Measurements from ENCODE around the gene ATRNL1.

Gene ATRNL1

DNA sequence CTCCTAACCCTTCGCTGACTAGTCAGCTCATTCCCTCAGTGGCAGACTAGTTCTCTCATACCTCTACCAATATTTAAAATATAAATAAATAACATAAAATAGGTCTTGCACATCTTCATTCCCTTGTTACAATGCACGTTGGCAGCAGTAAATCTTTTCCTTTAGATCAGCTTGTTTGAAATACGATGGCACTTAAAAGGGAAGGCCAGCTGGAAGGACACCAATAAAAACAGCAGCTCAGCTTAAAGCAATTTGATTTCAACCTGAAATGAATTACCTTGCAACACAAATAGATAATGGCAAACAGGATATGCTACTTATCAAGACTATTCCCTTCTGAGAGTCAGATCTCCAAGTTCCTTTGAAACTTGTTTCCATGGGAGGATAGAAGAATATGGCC, 858.1 kb downstream of the ATRNL1 start:
- DNase-seq (ENCODE audit: low spot score): no peak

DNA sequence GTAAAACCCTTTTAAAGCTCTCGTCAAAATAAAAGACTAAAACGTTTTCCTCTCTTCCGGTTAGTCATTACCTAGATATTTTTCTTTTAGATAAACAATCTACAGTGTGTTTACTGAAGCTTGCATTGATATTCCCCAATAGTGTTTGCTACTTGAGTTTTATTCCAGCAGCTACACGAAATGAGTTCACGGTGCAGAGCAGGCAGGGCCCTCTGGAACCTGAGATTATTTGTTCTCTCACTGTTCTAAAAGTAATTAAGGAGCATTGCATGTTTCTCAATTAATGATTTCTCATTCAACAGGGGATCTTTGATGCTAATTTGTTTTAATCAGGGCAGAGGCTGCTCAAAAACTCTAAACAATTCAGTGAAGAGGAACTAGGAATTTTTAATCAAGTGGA, 860.1 kb downstream of the ATRNL1 start:
- no peak for DNase-seq (ENCODE audit: low spot score)

DNA sequence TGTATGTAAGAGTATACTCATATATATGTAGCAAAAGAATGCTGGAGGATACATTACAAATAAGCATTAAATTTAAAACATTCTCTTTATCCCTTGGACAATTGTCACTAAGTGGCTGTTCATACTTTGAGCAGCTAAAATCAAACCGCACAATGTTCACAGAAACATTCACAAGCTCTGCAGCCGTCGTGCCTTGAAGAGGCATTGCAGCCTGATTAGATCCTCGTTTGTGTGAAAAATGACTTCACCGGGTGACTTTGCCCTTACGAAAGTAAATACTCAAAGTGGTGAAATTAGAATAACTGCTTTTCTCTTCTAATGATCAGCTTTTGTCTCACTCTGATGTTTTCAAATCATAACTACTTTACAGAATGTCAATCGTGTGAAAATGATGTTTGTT, 860.8 kb downstream of the ATRNL1 start:
- DNase-seq (ENCODE audit: low spot score): no peak

DNA sequence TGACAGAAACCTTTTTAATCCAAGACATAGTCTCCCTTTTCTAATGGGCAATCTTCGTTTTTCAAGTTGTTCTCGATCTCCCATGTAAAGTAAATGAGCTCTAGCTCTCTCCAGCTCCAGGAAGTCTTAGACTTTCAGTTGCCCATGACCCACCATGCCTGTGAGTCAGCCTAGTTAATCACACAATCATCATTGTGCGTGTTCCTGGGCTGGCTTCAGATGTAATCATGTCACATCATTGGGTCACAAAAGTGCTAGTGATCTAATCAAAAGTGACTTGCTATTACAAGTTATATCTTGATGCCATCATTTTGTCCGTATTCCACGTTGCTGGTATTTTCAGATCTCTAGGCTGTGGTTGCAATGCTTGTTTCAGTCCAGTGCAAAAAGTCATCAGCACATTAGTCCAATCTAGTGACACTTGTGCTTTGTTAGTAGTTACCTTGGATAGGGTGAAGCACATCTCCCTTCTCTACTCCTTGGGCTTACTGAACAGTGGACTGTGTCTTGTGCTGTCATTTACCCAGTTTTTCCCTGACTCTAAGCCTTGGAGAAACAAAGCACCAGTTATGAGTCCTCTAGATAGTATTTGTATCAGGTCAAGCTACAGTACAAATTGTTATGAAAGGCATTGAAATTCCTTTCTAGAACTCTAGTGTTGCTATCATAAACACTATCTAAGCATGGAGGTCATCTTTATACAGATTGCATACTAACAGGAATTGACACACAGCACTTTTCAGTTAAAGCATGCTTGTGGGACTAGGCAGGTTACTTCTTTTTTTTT, 863.3 kb downstream of the ATRNL1 start:
- no peak for DNase-seq (ENCODE audit: low spot score)

DNA sequence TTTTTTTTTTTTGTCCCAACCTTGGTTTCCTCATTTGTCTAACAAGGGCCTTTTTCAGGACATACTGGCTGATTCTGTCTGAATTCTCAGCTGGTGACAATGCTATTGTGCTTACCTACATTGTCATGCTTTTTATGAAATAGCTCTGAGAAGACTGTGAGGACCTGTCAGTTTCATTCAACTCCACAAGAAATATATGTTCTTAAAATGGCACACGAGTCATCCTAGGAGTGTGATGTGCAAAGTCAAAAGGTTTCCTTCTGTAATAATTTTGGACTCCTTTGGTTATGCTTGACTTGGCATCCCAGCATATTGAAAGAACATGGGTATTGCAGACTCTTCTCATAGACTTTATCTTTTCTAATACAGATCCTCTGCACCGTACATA, 863.8 kb downstream of the ATRNL1 start:
- no peak for DNase-seq (ENCODE audit: low spot score)

DNA sequence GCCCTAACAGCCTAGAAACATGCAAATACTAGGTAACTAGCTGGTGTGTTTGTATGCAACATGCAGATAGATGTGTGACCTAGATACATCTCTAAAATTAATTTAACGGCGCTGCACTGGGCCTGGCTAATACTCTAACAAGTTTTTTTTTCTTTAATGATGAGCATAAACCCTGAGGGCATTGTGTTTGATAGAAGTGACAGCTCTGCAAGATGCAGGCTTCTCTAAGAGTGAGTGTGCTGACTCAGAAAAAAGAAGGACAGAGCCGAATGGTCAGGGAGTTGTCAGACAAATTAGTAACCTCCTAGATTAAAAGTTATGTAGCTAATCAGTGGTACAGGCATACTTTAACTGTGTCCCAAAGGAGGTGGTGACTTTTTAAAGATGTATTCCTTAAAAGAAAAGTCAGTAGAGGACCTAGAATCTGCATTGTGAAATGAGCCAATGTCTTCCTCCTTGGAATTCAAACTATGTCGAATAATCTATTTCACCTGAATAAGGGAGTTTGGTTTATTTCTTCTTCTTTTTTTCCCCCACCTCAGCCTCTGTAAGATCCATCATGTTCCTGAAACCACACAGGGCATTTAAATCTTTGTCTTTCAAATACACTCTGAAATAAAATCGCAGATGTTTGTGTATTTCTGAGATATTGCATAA, 864.7 kb downstream of the ATRNL1 start:
- no peak for DNase-seq (ENCODE audit: low spot score)

DNA sequence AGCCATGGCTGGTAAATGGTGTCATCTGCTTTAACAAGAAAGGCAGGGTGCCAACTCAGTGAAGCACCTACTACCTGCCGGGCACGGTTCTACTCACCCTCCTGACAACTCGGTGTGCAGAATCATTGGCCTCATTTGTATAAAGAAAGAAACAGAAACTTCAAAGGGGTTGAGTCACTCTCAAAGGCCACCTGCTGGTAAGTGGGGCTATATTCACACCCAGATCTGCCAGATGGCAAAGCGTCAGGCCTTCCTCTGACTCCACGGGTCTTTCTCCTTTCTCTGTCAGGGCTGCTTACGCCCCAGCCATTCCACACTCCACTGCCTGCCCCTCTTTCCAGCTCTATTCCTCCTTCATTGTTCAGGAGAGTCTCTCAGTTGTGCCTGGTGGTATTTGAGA, 870.7 kb downstream of the ATRNL1 start:
- peak; percentile 6 for DNase-seq (ENCODE audit: low spot score)

DNA sequence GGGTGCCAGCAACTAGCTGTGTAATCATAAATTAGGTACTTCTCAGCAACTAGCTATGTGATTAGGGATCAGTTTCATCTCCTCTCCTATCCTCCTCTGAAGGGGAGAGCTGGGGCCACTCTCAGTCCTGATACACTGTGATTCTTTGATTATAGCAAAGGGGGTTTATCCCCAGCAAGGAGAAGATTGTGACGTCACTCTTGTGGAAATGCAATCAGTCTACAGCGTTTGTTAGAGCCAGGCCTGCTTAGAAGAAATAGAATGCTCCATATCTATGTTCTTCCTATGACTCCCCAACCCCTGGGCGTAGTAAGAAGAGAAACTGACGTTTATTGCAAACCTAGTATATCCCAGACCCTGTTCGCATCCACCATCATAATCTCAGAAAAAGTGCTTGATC, 871.7 kb downstream of the ATRNL1 start:
- no peak for DNase-seq (ENCODE audit: low spot score)

DNA sequence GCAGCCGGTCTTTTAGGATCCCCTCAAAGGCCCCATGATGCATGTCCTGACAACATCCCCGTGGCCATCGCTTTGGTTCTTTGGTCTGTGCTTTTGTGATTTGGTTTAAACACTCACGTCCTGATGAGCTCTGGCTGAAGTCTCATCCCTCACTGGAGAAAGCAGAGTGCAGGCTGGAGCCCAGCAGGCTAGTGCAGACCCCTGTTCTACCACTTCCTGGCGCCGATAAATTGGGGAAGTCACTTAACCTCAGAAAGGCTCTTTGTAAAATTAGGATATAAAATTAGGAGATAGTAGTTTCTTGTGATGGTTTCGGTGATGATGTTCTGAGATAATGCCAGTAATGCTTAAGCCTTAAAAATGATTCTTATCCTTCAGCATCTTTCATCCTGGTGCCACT, 872.2 kb downstream of the ATRNL1 start:
- DNase-seq (ENCODE audit: low spot score): no peak

DNA sequence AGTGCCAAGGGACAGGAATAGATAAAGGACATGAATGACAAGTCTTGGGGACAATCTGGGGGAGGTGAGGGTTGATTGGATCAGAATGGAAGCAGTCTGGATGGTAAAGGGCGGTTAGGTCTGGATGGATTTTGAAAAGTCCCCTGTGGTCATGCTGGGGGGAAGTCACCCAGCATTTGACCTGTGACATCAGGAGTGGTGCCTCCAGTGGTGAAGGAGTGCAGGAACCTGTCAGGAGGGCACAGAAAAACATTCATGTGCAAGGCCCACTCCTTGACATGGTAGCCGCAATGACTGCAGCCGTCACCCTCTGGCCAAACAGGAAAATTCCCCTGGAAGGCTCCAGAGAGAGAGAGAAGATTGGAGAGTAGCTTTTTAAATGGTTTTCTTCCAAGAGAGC, 875.1 kb downstream of the ATRNL1 start:
- DNase-seq (ENCODE audit: low spot score): no peak

DNA sequence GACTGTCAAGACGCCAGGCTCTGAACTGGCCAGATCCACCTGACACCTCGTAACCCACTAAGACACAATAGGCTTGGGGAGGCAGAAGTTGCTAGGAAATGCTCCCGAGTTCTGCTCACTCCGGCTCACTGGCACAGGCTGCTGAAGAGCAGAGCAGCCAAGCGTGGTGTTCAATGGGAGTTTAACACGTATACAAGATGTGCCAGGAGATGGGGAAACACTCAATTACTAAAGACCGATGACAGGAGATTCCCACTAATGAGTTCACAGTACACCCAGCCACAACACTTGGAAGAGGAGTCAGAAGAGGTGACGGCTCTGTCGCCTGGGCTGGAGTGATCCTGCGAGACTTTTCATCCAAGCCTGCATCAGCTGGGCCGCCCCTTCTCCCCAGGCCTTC, 876.4 kb downstream of the ATRNL1 start:
- DNase-seq (ENCODE audit: low spot score): no peak

DNA sequence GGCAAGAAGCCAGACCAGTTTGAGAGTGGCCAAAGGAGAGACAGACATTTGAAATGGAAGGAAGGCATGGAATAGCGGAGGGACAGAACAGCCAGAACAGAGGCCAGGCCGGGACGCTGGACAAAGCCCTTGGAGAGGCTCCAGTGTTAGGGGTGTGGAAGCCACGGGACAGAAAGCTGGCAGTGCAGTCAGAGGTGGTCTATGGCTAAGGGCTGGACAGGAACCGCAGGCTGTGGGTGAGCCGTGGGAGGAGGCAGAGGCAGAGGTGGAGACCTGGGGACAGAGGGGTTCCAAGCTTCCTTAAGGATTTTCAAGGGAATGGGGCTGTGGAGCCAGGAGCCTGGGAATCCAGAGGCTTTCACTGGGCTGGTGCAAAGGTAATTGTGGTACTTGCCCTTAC, 878.8 kb downstream of the ATRNL1 start:
- no peak for DNase-seq (ENCODE audit: low spot score)

DNA sequence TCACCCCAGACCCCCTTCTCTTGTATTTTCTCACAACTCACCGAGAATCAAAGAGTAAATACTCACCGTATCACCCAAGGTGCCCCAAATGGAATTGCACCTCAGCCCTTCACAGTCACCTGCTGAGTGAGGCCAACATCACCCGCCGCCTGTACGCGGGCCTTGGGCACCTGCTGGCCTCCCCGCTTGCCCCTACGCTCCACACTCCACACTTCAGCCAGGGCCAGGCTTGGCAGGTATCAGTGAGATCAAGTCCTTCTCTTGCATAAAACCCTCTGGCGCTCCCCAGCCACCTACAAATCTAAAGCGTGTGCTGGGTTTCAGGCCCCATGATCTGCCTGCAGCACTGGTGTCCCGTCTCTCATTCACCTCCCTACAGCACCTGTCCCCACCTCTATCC, 879.3 kb downstream of the ATRNL1 start:
- no peak for DNase-seq (ENCODE audit: low spot score)

DNA sequence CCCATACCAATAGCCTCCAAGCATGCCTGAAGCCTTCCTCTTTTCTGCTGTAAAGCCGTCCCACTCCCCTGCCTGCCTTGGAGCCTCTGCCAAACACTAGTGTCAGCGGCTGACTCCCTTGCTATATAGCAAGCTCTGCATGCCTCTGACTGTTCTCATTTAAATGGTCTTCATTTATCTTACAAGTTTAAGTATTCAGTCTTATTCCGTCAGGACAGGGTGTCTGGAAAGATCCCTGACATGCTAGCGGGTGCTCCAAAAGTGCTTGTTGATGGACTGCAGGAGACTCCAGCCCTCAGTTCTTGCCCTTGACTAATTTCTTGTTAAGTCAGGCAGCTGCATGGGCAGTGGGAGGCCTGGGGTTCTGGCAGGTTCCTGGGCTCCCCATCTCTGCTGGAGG, 881.2 kb downstream of the ATRNL1 start:
- no peak for DNase-seq (ENCODE audit: low spot score)

DNA sequence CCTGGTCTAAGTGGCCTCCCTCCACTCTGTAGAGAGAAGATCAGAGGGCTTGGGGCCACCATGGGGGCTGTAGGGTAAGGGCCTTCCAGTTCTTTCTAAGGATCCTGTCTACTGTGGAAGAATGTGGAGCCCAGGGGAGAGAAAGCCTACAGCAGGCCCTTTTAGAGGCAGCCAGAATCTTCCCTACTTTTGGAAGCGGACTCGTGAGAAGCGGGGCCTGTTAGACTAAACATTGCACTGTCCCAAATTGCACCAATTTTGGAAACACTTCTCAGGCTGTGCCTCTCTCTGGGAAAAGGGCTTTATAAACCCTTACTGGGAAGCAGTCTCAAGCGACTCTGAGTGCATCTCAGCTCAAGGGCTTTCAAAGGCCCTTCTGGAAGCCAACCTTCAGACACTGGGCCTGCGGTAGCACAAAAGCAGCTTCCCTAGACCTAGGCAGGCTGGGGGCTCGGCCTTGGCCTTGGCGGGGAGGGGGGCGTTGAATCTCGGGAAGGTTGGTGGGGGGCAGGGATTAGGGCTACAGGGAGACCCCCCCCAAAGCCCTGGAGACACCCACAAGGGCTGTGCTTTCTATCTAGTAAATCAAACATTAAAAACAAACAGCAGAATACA, 881.8 kb downstream of the ATRNL1 start:
- DNase-seq (ENCODE audit: low spot score): no peak

DNA sequence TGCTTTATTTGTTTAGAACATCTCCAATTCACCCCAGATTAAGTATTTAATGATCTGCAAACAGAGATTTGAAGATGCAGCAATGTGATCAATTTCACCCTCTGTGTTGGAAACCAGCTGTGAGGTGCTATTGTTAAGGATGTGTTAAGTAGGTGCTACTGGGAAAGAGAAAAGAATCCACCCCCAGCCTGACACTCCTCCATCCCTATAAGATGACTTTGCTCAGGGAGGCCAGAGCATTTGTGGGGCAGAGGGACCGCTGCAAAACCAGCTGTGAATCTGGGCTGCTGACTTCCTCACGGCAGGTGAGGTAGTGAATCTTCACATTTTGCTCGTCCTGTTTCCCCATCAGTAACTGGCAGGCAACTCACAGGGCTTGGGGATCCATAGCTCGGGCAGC, 882.3 kb downstream of the ATRNL1 start:
- no peak for DNase-seq (ENCODE audit: low spot score)

DNA sequence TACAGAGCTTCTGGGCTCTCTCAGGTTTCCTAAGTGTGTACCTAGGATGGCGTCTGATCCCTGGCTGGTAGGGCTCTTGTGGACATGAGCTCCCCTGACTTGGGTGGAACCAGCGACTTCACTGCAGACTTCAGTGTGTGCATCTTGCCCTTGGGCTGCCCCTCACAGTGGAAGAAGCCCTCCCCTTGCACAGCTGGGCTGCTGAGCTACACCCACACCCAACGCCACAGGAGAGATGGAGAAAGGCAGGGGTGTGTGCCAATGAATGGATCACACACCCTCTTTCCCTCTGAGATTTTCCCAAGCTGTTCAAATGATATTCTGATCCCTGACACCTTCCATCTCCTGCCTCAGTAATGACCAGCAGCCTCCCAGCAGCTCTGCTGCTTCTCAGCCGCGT, 883.2 kb downstream of the ATRNL1 start:
- DNase-seq (ENCODE audit: low spot score): no peak

DNA sequence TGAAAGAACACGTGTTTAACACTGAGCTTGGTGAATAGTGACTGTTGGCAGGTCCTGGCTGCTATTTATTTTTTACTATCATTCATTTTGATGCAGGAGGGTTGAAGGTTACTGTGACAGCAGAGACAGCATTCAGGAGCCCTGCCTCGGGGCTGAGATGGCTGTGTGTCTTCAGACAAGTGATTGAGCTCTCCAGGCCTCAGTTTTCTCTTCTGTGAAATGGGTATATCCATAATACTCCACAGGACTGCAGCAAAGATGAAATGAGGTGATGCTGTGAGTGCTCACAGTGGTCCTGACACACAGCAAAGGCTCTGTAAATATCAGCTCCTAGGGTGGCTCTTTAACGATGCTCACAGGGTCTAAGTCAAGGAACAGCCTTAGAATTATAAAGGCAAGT, 884.7 kb downstream of the ATRNL1 start:
- no peak for DNase-seq (ENCODE audit: low spot score)

DNA sequence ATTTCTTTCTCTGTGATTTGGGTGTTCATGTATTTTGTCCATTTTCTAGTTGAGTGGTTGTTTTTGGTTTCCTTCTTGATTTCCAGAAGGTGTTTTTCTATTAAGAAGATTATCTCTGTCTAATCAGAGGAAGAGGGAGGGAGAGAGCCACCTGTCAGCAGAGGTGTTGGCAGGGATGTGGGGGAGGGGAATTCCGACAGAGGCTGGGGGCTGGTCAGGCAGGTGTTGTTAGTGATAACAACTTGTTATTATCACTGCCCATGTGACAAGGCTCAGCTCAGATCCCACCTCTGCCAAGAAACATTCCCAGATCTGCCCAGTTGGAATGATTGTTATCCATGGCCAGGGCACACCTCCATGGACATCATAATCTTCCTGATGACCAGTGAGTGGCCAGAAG, 886.4 kb downstream of the ATRNL1 start:
- DNase-seq (ENCODE audit: low spot score): no peak

DNA sequence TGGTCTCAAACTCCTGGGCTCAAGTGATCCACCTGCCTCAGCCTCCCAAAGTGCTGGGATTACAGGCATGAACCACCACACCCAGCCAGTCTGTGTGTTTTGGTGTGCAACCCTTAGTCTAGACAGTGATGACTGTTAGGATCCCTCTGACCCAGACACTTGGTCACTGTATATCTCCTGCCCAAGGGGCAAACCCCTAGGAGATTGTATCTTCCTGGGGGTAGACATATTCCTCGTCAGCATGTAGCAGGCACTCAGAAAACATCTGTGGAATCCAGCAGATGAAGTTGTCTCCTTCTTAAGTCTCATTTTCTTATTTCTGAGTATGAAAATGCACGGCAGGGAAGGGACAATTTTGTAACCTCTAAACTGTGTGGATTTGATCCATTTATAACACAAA, 887.3 kb downstream of the ATRNL1 start:
- DNase-seq (ENCODE audit: low spot score): no peak

DNA sequence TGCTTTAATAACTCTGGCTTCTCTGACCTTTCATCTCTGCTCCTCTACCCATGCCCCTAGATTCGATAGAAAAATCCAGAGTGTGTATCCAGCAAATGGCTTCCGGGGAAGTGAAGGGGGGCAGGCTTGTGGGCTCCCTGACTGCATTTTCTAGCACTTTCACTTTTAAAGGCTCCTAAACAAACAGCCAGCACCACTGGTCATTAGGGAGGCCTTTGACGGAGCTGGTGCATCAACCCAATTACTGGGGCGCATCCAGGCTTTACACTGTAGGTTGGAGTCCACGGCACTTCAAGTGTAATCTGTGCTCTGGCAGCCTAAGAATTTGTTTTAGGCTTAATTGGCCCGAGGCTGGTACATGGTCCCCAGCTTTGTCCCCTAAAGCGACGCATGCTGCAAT, 887.9 kb downstream of the ATRNL1 start:
- DNase-seq (ENCODE audit: low spot score): no peak

DNA sequence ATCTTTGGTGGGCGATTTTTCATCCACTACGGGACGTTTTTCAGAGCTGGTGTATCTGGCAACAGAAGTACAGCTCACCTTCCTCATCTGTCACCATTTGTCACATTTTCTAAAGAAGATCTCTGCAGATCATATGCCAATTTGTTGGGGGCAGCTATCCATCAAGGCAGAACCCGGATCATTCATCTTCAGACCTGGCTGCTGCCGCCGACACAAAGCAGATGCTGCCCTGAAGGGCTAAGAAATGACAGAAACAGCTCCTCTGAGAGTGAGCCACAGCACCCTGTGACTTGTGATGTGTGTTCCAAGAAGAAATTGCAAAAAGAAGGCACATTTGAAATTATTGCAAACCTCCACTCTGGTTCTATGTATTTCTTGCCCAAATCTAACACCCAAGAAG, 888.9 kb downstream of the ATRNL1 start:
- no peak for DNase-seq (ENCODE audit: low spot score)

DNA sequence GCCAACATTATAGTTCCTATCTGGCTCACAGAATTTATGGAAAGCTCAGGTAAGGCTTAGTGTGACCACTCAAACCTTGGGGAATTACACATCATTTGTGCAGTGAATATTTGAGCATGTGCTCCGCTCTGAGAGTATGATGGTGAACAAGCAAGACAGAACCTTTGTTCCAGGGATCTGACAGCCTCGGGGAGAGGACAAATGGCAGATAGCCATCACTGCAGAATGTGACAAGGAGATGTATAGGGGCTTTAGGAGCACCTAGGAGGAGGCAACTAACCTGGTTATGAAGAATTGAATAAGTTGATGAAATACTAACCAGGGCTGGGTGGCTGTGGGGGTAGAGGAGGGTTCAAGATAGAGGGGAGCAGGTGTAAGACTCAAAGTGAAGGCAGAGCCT, 889.4 kb downstream of the ATRNL1 start:
- DNase-seq (ENCODE audit: low spot score): no peak

DNA sequence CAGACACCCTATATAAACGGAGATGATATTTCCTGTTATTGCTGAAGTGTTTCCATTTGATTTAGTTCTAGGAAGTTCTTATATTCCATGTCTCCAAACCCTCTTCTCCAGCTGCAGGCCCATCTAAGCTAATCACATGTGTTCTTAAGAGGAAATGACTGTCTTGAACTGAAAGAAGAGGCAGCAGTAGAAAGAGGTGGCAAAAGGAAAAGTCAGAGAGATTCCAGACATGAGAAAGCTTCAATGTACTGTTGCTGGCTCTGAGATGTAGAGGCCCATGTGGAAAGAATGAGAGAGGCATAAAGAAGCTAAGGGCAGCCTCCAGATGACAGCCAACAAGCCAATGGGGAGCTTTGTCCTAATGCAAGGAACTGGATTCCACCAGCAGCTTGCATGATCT, 892.6 kb downstream of the ATRNL1 start:
- no peak for DNase-seq (ENCODE audit: low spot score)

All from COLO829 (cell line).